Fibroblast of the aortic adventitia (primary cell): ENCODE results near the gene USH2A. TPM values are rescaled to one million over a fixed set of nuclear protein-coding genes. Genes with fewer than 3 reads are reported as not detected.

ENCODE experiments used
- DNase-seq: peaks from one replicate; pipeline ENCODE4 v3.0.0-alpha.2; 2010; ENCODE audit warnings: low read depth
- H3K4me3 ChIP-seq: 2 replicates; pipeline ENCODE4 v1.5.1; 2011; ENCODE audit warnings: low read depth, mild to moderate bottlenecking, control low read depth, low read length, moderate library complexity
- CTCF ChIP-seq: IDR thresholded peaks from 2 replicates; pipeline ENCODE4 v1.5.1; 2011; ENCODE audit warnings: mild to moderate bottlenecking, low read length, control low read depth, inconsistent platforms; ENCODE audit not compliant: insufficient read depth
- total RNA-seq: library from RNA; depleted of rRNA; stranded (reverse); fragments of >200 nt; gene quantifications from 2 replicates; pipeline ENCODE4 v1.2.3, GENCODE V29; 2012; ENCODE audit warnings: low replicate concordance

Gene USH2A
- total RNA-seq, 1 donor = under 0.01 TPM

- H3K4me3 ChIP-seq = no peak overlapping the region
- TF ChIP-seq CTCF = no peak
- no peak for DNase-seq
Measured at GRCh38 chr1:216142921-216143320, 280.3 kb downstream of the USH2A start.

GRCh38 chr1:216140730-216141524 is 282.3 kb downstream of the USH2A start:
- no peak overlapping the region for H3K4me3 ChIP-seq
- peak; percentile 2 for DNase-seq
- TF ChIP-seq CTCF = no peak

- no peak for TF ChIP-seq CTCF
- no peak overlapping the region for H3K4me3 ChIP-seq
- no peak for DNase-seq
Measured at GRCh38 chr1:216124192-216124781, 299.0 kb downstream of the USH2A start.

- H3K4me3 ChIP-seq = no peak overlapping the region
- no peak for TF ChIP-seq CTCF
- no peak for DNase-seq
Measured at GRCh38 chr1:216123446-216124191, 299.6 kb downstream of the USH2A start.

- H3K4me3 ChIP-seq = no peak overlapping the region
- DNase-seq = peak; percentile 60
- peak; percentile 72 for TF ChIP-seq CTCF
Measured at GRCh38 chr1:216119600-216119999, 303.6 kb downstream of the USH2A start.

GRCh38 chr1:216114180-216114579 is 309.1 kb downstream of the USH2A start:
- TF ChIP-seq CTCF = no peak
- no peak for DNase-seq

More at GRCh38 chr1:216114180-216114579, 309.1 kb downstream of the USH2A start:
- no peak overlapping the region for H3K4me3 ChIP-seq
